Measurements from ENCODE around the gene RPTOR. TPM values are rescaled to one million over a fixed set of nuclear protein-coding genes. Genes with fewer than 3 reads are reported as not detected.

Gene RPTOR
- total and polyA plus RNA-seq, 10 of the 15 experiments (the other 5 are each of a cell fraction or from before 2014, with no cell fraction given): 0.18 to 32.1 (median 7.8) TPM

DNA sequence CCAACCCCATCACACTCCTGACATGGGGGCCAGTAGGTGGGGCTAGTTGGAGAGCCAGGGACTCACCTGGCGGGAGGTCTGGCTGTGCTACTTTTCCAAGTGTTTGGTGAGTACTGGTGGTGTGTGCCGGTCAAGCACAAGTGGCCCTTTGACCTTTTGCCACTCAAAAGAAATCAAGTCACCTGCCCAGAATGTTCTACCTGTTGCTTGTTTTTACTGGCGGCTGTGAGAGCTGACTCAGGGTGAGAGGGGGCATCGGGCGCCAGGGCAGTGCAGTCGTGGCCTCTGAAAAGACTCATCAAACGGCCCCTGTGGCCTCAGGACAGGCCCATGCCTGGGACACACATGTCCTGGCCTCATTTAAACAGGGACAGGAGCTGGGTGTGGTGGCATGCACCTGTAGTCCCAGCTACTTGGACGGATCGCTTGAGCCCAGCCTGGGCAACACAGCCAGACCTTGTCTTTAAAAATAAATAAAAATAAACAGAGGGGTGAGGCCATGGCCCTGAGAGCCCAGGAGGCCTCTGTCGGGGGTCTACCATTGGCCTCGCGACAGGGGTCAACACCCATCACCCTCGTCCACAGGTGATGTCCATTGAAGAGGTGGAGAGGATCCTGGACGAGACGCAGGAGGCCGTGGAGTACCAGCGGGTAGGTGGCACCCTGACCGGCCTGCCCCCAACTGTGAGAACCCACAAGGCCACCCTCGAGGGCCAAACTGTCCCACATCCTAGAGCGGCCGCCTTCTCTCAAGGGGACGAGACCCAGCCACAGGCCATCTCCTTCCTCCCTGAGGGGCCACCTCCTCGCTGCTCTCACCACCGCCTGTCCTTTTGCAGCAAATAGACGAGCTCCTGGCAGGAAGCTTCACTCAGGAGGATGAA is 452.0 kb downstream of the RPTOR start:
- CTCF ChIA-PET: interaction anchor here (0.7 kb wide), 1 partner anchor 943 kb away, joined by 4 read pairs; no protein-coding TSS in a partner anchor
- WGBS (ENCODE audit: insufficient coverage, insufficient replicate concordance, low lambda C conversion rate, missing lambda C conversion rate): 85% methylated on average over 25 of the region's 25 CpGs
- Histone ChIP-seq H3K79me2 (ENCODE audit: control insufficient read depth, insufficient read depth, low read length) (peaks cover 15% of the 10 kb centered on the region), H3K27ac (ENCODE audit: control insufficient read depth, insufficient read depth) (no peak overlapping the region), H3K4me1 (ENCODE audit: control insufficient read depth, insufficient read depth, low read length) (peaks cover 8% of the 10 kb centered on the region), H3K9ac (ENCODE audit: control insufficient read depth, insufficient read depth, low read length) (no peak overlapping the region), H3K4me2 (ENCODE audit: control insufficient read depth, insufficient read depth) (no peak overlapping the region), H3K36me3 (ENCODE audit: control insufficient read depth in 2 of 2, insufficient read depth in 2 of 2, low read length in 1 of 2) (peaks cover 2 to 8% of the 10 kb centered on the region in 2 experiments; a peak in 3 of 4 replicates), H3K4me3 (no peak overlapping the region), H2AFZ (ENCODE audit: control insufficient read depth, low read depth, low read length) (no peak overlapping the region), H3K27me3 (replicated peaks in 1 of 2; ENCODE audit: control insufficient read depth in 2 of 2, insufficient read depth in 2 of 2, low read length in 1 of 2) (no peaks in the 10 kb centered on the region), H3K9me3 (replicated peaks; ENCODE audit: control insufficient read depth, insufficient read depth, low read length) (no peaks in the 10 kb centered on the region), H4K20me1 (ENCODE audit: control insufficient read depth, insufficient read depth) (no peaks in the 10 kb centered on the region; the same call in 1 of the 2 replicates)
- SMC1A ChIA-PET (ENCODE audit: uncharacterized antibody, unreplicated experiment): no interaction called here
- in situ Hi-C loops (cut with MboI): no loop called here
- BruUV-seq (replicated peaks): no TSS peak
- intact Hi-C loops (cut with micrococcal nuclease; ENCODE audit: unreplicated experiment): no loop called here
- RAD21 ChIA-PET (ENCODE audit: unreplicated experiment): no interaction called here
- no peak for ATAC-seq
- POLR2A ChIA-PET: no interaction called here
- no peak for FAIRE-seq
- DNase-seq (ENCODE audit: low read depth, low spot score): no peak
- TF ChIP-seq ATF7 (IDR thresholded peaks at IDR 0.05; ENCODE audit: low read depth) (no peak), RBBP5 (conservative IDR thresholded peaks at IDR 0.05) (no peak), CUX1 (IDR thresholded peaks at IDR 0.05; ENCODE audit: insufficient replicate concordance, low read depth, low read length) (no peak)
